ENCODE measurements around the gene PCID2.

DNA sequence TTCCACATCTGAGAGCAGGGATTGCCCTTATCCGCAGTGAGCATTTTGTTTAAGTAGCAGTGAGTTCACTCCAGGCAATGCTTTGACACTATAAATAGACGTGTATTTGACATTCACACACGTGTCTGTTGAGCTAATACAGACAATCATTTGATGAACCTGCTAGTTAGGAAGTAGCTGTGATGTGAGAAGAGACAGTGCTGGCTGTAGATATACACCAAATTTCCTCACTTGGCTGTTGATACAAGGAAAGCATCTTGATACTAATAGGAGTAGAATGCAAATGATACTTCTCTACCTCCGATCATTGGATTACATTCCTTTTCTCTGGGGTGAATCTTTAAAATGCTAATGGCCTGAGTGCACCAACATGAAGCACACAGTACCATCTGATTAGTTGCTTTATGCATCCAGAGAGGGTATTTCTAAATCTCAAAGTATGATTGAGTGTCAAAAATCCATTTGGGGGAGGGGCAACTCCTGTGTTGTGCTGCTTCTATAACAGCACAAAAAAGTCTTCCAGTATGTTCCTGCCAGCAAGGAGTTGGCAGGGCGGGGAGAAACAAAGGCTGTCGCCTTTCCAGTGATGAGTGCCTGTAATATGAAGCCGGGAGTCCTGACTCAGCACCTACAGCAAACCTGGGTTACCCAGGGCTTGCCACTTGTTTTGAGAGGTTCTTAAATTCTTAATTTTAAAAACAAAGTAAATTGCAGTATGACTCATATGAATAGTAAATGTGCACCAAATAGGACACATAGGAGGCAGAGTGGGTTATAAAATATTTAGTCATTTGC is 8.0 kb upstream of the PCID2 start:
- TF ChIP-seq U2AF1 (optimal IDR thresholded peaks at IDR 0.05; ENCODE audit: low read depth, low read length) (no peak), RBM22 (optimal IDR thresholded peaks at IDR 0.05; ENCODE audit: low read length) (no peak), ZNF274 (CRISPR knock-in tag; IDR thresholded peaks at IDR 0.05) (no peak), EZH2 (conservative IDR thresholded peaks at IDR 0.05; ENCODE audit: low read depth, low read length) (no peak), EED (CRISPR knock-in tag; IDR thresholded peaks at IDR 0.05) (no peak), GTF2F1 (IDR thresholded peaks at IDR 0.05; ENCODE audit: low read length) (no peak), KLF13 (CRISPR knock-in tag; IDR thresholded peaks at IDR 0.05) (no peak), ZBTB1 (CRISPR knock-in tag; IDR thresholded peaks at IDR 0.05; ENCODE audit: borderline replicate concordance) (no peak), SRSF9 (IDR thresholded peaks at IDR 0.05; ENCODE audit: borderline replicate concordance, insufficient read depth, low read depth, low read length, poor library complexity, severe bottlenecking) (no peak), SIN3A (IDR thresholded peaks at IDR 0.05; ENCODE audit: borderline replicate concordance, low read depth, low read length) (no peak), FOXJ3 (CRISPR knock-in tag; IDR thresholded peaks at IDR 0.05; ENCODE audit: borderline replicate concordance) (no peak), PAX8 (CRISPR knock-in tag; IDR thresholded peaks at IDR 0.05; ENCODE audit: borderline replicate concordance) (no peak)
- TF ChIP-seq, protein P1, sequence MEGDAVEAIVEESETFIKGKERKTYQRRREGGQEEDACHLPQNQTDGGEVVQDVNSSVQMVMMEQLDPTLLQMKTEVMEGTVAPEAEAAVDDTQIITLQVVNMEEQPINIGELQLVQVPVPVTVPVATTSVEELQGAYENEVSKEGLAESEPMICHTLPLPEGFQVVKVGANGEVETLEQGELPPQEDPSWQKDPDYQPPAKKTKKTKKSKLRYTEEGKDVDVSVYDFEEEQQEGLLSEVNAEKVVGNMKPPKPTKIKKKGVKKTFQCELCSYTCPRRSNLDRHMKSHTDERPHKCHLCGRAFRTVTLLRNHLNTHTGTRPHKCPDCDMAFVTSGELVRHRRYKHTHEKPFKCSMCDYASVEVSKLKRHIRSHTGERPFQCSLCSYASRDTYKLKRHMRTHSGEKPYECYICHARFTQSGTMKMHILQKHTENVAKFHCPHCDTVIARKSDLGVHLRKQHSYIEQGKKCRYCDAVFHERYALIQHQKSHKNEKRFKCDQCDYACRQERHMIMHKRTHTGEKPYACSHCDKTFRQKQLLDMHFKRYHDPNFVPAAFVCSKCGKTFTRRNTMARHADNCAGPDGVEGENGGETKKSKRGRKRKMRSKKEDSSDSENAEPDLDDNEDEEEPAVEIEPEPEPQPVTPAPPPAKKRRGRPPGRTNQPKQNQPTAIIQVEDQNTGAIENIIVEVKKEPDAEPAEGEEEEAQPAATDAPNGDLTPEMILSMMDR (CRISPR knock-in tag; IDR thresholded peaks at IDR 0.05), result no peak
- TF ChIP-seq, protein P2, sequence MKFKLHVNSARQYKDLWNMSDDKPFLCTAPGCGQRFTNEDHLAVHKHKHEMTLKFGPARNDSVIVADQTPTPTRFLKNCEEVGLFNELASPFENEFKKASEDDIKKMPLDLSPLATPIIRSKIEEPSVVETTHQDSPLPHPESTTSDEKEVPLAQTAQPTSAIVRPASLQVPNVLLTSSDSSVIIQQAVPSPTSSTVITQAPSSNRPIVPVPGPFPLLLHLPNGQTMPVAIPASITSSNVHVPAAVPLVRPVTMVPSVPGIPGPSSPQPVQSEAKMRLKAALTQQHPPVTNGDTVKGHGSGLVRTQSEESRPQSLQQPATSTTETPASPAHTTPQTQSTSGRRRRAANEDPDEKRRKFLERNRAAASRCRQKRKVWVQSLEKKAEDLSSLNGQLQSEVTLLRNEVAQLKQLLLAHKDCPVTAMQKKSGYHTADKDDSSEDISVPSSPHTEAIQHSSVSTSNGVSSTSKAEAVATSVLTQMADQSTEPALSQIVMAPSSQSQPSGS (CRISPR knock-in tag; IDR thresholded peaks at IDR 0.05), result no peak

Data from HepG2 (cell line).